ENCODE results near the gene ERG28. TPM values are rescaled to one million over a fixed set of nuclear protein-coding genes. Genes with fewer than 3 reads are reported as not detected.

ERG28 gene
- total RNA-seq, 1 donor from 2014 or later: 29.3 TPM

DNA sequence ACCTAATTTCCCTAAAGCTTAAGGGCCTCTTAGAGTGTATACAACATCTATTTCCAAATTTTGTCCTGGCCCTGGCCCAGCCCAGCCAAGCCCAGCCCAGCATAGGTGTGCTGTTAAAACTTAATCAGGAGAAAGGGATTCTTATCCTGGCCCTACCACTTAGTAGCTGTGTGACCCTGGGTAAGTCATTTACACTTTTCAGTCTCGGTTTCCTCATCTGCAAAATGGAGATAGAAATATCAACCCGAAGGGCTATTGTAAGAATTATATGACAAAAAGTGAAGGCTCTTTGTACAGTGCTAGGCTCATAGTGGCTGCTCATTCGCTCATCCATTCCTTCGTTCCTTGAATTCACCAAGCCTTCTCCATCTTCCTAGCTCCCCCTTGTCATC lies 442 bp downstream of the ERG28 start:
- Histone ChIP-seq H3K79me2 (ENCODE audit: low read depth) (peaks cover 61% of the 10 kb centered on the region), H3K27me3 (no peaks in the 10 kb centered on the region), H2AFZ (replicated peaks) (peak overlapping the region; percentile 95), H3K27ac (no peak overlapping the region), H4K20me1 (ENCODE audit: low read depth) (no peaks in the 10 kb centered on the region), H3K9me3 (ENCODE audit: low read depth) (no peaks in the 10 kb centered on the region), H3K4me2 (peak overlapping the region; percentile 85), H3K4me3 (peak overlapping the region; percentile 88), H3F3A (ENCODE audit: low read depth) (peaks cover 16% of the 10 kb centered on the region), H3K9ac (peak overlapping the region; percentile 73), H3K4me1 (peaks cover 19% of the 10 kb centered on the region), H3K36me3 (peaks cover 8% of the 10 kb centered on the region)
- H3K4me3 Mint-ChIP-seq: peak overlapping the region; percentile 97
- TF ChIP-seq, protein P1, sequence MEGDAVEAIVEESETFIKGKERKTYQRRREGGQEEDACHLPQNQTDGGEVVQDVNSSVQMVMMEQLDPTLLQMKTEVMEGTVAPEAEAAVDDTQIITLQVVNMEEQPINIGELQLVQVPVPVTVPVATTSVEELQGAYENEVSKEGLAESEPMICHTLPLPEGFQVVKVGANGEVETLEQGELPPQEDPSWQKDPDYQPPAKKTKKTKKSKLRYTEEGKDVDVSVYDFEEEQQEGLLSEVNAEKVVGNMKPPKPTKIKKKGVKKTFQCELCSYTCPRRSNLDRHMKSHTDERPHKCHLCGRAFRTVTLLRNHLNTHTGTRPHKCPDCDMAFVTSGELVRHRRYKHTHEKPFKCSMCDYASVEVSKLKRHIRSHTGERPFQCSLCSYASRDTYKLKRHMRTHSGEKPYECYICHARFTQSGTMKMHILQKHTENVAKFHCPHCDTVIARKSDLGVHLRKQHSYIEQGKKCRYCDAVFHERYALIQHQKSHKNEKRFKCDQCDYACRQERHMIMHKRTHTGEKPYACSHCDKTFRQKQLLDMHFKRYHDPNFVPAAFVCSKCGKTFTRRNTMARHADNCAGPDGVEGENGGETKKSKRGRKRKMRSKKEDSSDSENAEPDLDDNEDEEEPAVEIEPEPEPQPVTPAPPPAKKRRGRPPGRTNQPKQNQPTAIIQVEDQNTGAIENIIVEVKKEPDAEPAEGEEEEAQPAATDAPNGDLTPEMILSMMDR (IDR thresholded peaks at IDR 0.05): no peak
- H3K27ac Mint-ChIP-seq: peak overlapping the region; percentile 78
- no peaks in the 10 kb centered on the region for H3K27me3 Mint-ChIP-seq (ENCODE audit: insufficient read depth, low read depth)
- no peak for DNase-seq (ENCODE audit: low spot score)
- peaks cover 2% of the 10 kb centered on the region for H3K36me3 Mint-ChIP-seq
- no peaks in the 10 kb centered on the region for H3K9me3 Mint-ChIP-seq
- H3K4me1 Mint-ChIP-seq: peaks cover 28% of the 10 kb centered on the region

DNA sequence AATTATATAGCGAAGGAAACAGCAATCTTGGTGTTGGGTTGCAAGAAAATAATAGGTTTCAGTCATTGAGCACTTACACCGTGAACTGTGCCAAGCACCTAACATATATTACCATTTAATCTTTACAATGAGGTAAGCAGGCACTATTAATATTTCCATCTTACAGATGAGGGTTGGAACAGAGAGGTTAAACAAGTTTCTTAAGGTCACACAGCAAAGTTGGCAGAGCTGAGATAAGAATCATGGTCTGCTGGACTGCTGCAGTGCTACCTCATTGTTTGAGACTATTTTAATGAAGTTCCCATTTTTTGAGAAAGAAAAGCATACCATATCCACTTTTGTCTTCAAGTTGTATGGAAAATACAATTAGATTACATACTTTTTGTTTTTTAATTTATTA lies 1.7 kb downstream of the ERG28 start:
- Histone ChIP-seq H3K27me3 (no peaks in the 10 kb centered on the region), H3K36me3 (peaks cover 5% of the 10 kb centered on the region), H4K20me1 (ENCODE audit: low read depth) (peaks cover 7% of the 10 kb centered on the region), H2AFZ (replicated peaks) (no peak overlapping the region), H3F3A (ENCODE audit: low read depth) (peaks cover 27% of the 10 kb centered on the region), H3K79me2 (ENCODE audit: low read depth) (peaks cover 57% of the 10 kb centered on the region), H3K9me3 (ENCODE audit: low read depth) (no peaks in the 10 kb centered on the region), H3K4me3 (peak overlapping the region; percentile 88), H3K4me2 (peak overlapping the region; percentile 85), H3K27ac (no peak overlapping the region), H3K4me1 (peaks cover 19% of the 10 kb centered on the region), H3K9ac (no peak overlapping the region)
- Mint-ChIP-seq H3K27me3 (ENCODE audit: insufficient read depth, low read depth) (no peaks in the 10 kb centered on the region), H3K27ac (no peak overlapping the region), H3K36me3 (peaks cover 2% of the 10 kb centered on the region), H3K4me1 (peaks cover 30% of the 10 kb centered on the region), H3K4me3 (no peak overlapping the region), H3K9me3 (no peaks in the 10 kb centered on the region)
- DNase-seq (ENCODE audit: low spot score): no peak
- TF ChIP-seq EZH2phosphoT487 (IDR thresholded peaks at IDR 0.05) (no peak), EZH2 (IDR thresholded peaks at IDR 0.05) (no peak)
- TF ChIP-seq, protein P1 (IDR thresholded peaks at IDR 0.05): no peak

DNA sequence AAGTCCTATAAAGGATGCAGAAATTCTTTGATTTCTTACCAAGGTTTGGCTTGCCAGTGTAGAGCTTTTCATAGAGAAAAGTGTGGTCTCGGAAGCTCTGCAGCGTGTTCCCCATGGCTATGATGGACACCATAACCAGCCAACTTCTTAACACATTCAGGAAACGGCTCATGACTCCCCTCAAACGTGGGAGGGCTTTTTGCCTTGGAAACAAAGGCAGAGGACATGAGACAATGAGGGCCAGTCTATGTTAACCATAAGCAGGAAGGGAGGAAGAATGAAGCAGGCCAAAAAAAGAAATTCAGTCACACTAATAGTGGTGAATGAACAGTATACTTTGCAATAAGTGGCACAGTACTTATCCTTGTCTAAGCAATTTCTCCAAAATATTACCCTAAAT lies 3.3 kb downstream of the ERG28 start:
- TF ChIP-seq EZH2phosphoT487 (IDR thresholded peaks at IDR 0.05) (no peak), EZH2 (IDR thresholded peaks at IDR 0.05) (no peak)
- TF ChIP-seq, protein P1 (IDR thresholded peaks at IDR 0.05): no peak
- H3K4me1 Mint-ChIP-seq: peaks cover 28% of the 10 kb centered on the region
- no peak overlapping the region for H3K4me3 Mint-ChIP-seq
- no peak overlapping the region for H3K27ac Mint-ChIP-seq
- peaks cover 9% of the 10 kb centered on the region for H3K36me3 Mint-ChIP-seq
- Histone ChIP-seq H4K20me1 (ENCODE audit: low read depth) (peaks cover 11% of the 10 kb centered on the region), H3K27ac (no peak overlapping the region), H3K9ac (no peak overlapping the region), H2AFZ (replicated peaks) (no peak overlapping the region), H3K4me1 (peaks cover 15% of the 10 kb centered on the region), H3K9me3 (ENCODE audit: low read depth) (no peaks in the 10 kb centered on the region), H3K4me2 (no peak overlapping the region), H3K4me3 (no peak overlapping the region), H3F3A (ENCODE audit: low read depth) (peaks cover 27% of the 10 kb centered on the region), H3K27me3 (no peaks in the 10 kb centered on the region), H3K36me3 (no peaks in the 10 kb centered on the region), H3K79me2 (ENCODE audit: low read depth) (peaks cover 41% of the 10 kb centered on the region)
- DNase-seq (ENCODE audit: low spot score): no peak
- no peaks in the 10 kb centered on the region for H3K9me3 Mint-ChIP-seq
- H3K27me3 Mint-ChIP-seq (ENCODE audit: insufficient read depth, low read depth): no peaks in the 10 kb centered on the region

Measured in neural progenitor cell (in vitro differentiated cells).